ENCODE data around the gene FOXE1. TPM values are rescaled to one million over a fixed set of nuclear protein-coding genes. Genes with fewer than 3 reads are reported as not detected.
A peak's percentile ranks its signal among the peaks of the same experiment; 100 is the strongest.

Gene FOXE1
- total and polyA plus RNA-seq, 5 experiments from 2014 or later: not detected

- no peak overlapping the region for H3K27ac Mint-ChIP-seq
- POLR2A ChIA-PET: no interaction called here
- H3K4me3 Mint-ChIP-seq: no peak overlapping the region
- H3K9me3 Mint-ChIP-seq: no peaks in the 10 kb centered on the region
- ATAC-seq (no peak), DNase-seq (no peak)
- H3K4me1 Mint-ChIP-seq: no peaks in the 10 kb centered on the region
- peaks cover 4 to 17% (median 7%) of the 10 kb centered on the region in 5 donors for H3K27me3 Mint-ChIP-seq
- peaks cover 12 to 28% (median 12%) of the 10 kb centered on the region in 3 donors for H3K36me3 Mint-ChIP-seq
Measured at GRCh38 chr9:97873882-97874281, 20.9 kb downstream of the FOXE1 start.

- H3K36me3 Mint-ChIP-seq: peaks cover 7 to 28% (median 8%) of the 10 kb centered on the region in 3 donors
- POLR2A ChIA-PET: no interaction called here
- DNase-seq: no peak
- H3K27ac Mint-ChIP-seq: peak overlapping the region in 1 of 10 donors; percentile 4
- H3K9me3 Mint-ChIP-seq: peaks cover 0 to 1% (median 0%) of the 10 kb centered on the region in 9 donors
- H3K27me3 Mint-ChIP-seq: peaks cover 0 to 13% (median under 1%) of the 10 kb centered on the region in 5 donors
- ATAC-seq: no peak
- H3K4me1 Mint-ChIP-seq: no peaks in the 10 kb centered on the region
- no peak overlapping the region for H3K4me3 Mint-ChIP-seq
Measured at GRCh38 chr9:97874624-97875023, 21.6 kb downstream of the FOXE1 start.

GRCh38 chr9:97875111-97875510 lies 22.1 kb downstream of the FOXE1 start:
- Mint-ChIP-seq H3K27me3 (peaks cover 0 to 12% (median 0%) of the 10 kb centered on the region in 5 donors), H3K9me3 (peaks cover 0 to 1% (median 0%) of the 10 kb centered on the region in 9 donors), H3K4me1 (no peaks in the 10 kb centered on the region), H3K36me3 (peaks cover 7 to 24% (median 8%) of the 10 kb centered on the region in 3 donors), H3K27ac (peak overlapping the region in 1 of 10 donors; percentile 39), H3K4me3 (no peak overlapping the region)
- no peak for ATAC-seq
- DNase-seq: no peak
- POLR2A ChIA-PET: no interaction called here

- H3K27ac Mint-ChIP-seq: no peak overlapping the region
- DNase-seq (no peak), ATAC-seq (no peak)
- POLR2A ChIA-PET: no interaction called here
- peaks cover 0 to 1% (median 0%) of the 10 kb centered on the region in 9 donors for H3K9me3 Mint-ChIP-seq
- peaks cover 6 to 18% (median 8%) of the 10 kb centered on the region in 3 donors for H3K36me3 Mint-ChIP-seq
- H3K4me3 Mint-ChIP-seq: no peak overlapping the region
- H3K4me1 Mint-ChIP-seq: no peaks in the 10 kb centered on the region
- H3K27me3 Mint-ChIP-seq: peaks cover 0 to 6% (median 0%) of the 10 kb centered on the region in 5 donors
Measured at GRCh38 chr9:97876061-97876460, 23.0 kb downstream of the FOXE1 start.

- peak overlapping the region in 1 of 10 donors; percentile 59 for H3K27ac Mint-ChIP-seq
- POLR2A ChIA-PET: no interaction called here
Measured at GRCh38 chr9:97880336-97880735, 27.3 kb downstream of the FOXE1 start.

GRCh38 chr9:97889941-97890887 lies 37.2 kb downstream of the FOXE1 start:
- no peaks in the 10 kb centered on the region for H3K27me3 Mint-ChIP-seq
- POLR2A ChIA-PET: interaction anchor here (0.5 to 4.0 kb wide), 6 partner anchors 11 to 367 kb away, joined by 3 to 39 read pairs (median 4); partner anchors contain the start of gene TRMO
- peaks cover 4 to 9% (median 7%) of the 10 kb centered on the region in 3 donors for H3K36me3 Mint-ChIP-seq
- peak; percentile 60 to 74 for ATAC-seq
- peaks cover 0 to 22% (median 5%) of the 10 kb centered on the region in 9 donors for H3K9me3 Mint-ChIP-seq
- peak; percentile 17 to 78 (median 58) for DNase-seq
- H3K4me3 Mint-ChIP-seq: no peak overlapping the region
- H3K4me1 Mint-ChIP-seq: peaks cover 3 to 16% (median 8%) of the 10 kb centered on the region in 4 donors
- H3K27ac Mint-ChIP-seq: peak overlapping the region in 7 of 10 donors; percentile 29 to 68 (median 63)

More at GRCh38 chr9:97880336-97880735, 27.3 kb downstream of the FOXE1 start:
- Mint-ChIP-seq H3K4me1 (no peaks in the 10 kb centered on the region), H3K36me3 (peaks cover 0 to 8% (median 6%) of the 10 kb centered on the region in 3 donors), H3K9me3 (peaks cover 0 to 1% (median 0%) of the 10 kb centered on the region in 9 donors), H3K27me3 (peaks cover 0 to 7% (median 0%) of the 10 kb centered on the region in 5 donors), H3K4me3 (no peak overlapping the region)
- DNase-seq: no peak
- no peak for ATAC-seq

GRCh38 chr9:97891736-97892135 lies 38.7 kb downstream of the FOXE1 start:
- no peaks in the 10 kb centered on the region for H3K27me3 Mint-ChIP-seq
- no peak for ATAC-seq
- no peak overlapping the region for H3K4me3 Mint-ChIP-seq
- peaks cover 7 to 11% (median 9%) of the 10 kb centered on the region in 3 donors for H3K36me3 Mint-ChIP-seq
- POLR2A ChIA-PET: interaction anchor here (1.1 to 4.0 kb wide), 3 partner anchors 9 to 30 kb away, joined by 5 to 39 read pairs (median 11); partner anchors contain the start of gene TRMO
- peaks cover 0 to 22% (median 5%) of the 10 kb centered on the region in 9 donors for H3K9me3 Mint-ChIP-seq
- no peak for DNase-seq
- H3K4me1 Mint-ChIP-seq: peaks cover 8 to 22% (median 14%) of the 10 kb centered on the region in 4 donors
- H3K27ac Mint-ChIP-seq: peak overlapping the region in 4 of 10 donors; percentile 35 to 73 (median 36)

GRCh38 chr9:97892421-97892820 lies 39.4 kb downstream of the FOXE1 start:
- no peak for ATAC-seq

GRCh38 chr9:97895211-97895610 lies 42.2 kb downstream of the FOXE1 start:
- Mint-ChIP-seq H3K9me3 (peaks cover 0 to 22% (median 5%) of the 10 kb centered on the region in 9 donors), H3K36me3 (peaks cover 7 to 28% (median 9%) of the 10 kb centered on the region in 3 donors), H3K4me1 (peaks cover 7 to 22% (median 14%) of the 10 kb centered on the region in 4 donors), H3K27me3 (no peaks in the 10 kb centered on the region), H3K27ac (peak overlapping the region in 4 of 10 donors; percentile 3 to 86 (median 62)), H3K4me3 (no peak overlapping the region)
- DNase-seq: no peak
- POLR2A ChIA-PET: interaction anchor here (0.9 to 18.1 kb wide), 3 partner anchors 9 to 27 kb away, joined by 3 to 349 read pairs (median 7); partner anchors contain the start of gene TRMO
- no peak for ATAC-seq

More at GRCh38 chr9:97892421-97892820, 39.4 kb downstream of the FOXE1 start:
- Mint-ChIP-seq H3K4me1 (peaks cover 8 to 24% (median 14%) of the 10 kb centered on the region in 4 donors), H3K27ac (peak overlapping the region in 1 of 10 donors; percentile 73), H3K4me3 (no peak overlapping the region), H3K27me3 (no peaks in the 10 kb centered on the region), H3K9me3 (peaks cover 0 to 22% (median 5%) of the 10 kb centered on the region in 9 donors), H3K36me3 (peaks cover 7 to 15% (median 9%) of the 10 kb centered on the region in 3 donors)
- no peak for DNase-seq
- POLR2A ChIA-PET: interaction anchor here (1.0 kb wide), 1 partner anchor 30 kb away, joined by 3 read pairs; the partner anchor contains the start of gene TRMO

GRCh38 chr9:97895695-97896332 lies 42.8 kb downstream of the FOXE1 start:
- POLR2A ChIA-PET: interaction anchor here (1.8 to 18.1 kb wide), 2 partner anchors 9 to 24 kb away, joined by 7 to 349 read pairs; partner anchors contain the start of gene TRMO
- H3K4me3 Mint-ChIP-seq: no peak overlapping the region
- peak overlapping the region in 8 of 10 donors; percentile 46 to 86 (median 64) for H3K27ac Mint-ChIP-seq
- H3K27me3 Mint-ChIP-seq: no peaks in the 10 kb centered on the region
- ATAC-seq (peak; percentile 30 to 36), DNase-seq (no peak)
- peaks cover 7 to 28% (median 9%) of the 10 kb centered on the region in 3 donors for H3K36me3 Mint-ChIP-seq
- peaks cover 0 to 22% (median 5%) of the 10 kb centered on the region in 9 donors for H3K9me3 Mint-ChIP-seq
- peaks cover 7 to 25% (median 17%) of the 10 kb centered on the region in 4 donors for H3K4me1 Mint-ChIP-seq

- Mint-ChIP-seq H3K27ac (peak overlapping the region in 9 of 10 donors; percentile 28 to 89 (median 63)), H3K4me1 (peaks cover 25 to 61% (median 56%) of the 10 kb centered on the region in 4 donors), H3K4me3 (no peak overlapping the region), H3K36me3 (peaks cover 0 to 32% (median 3%) of the 10 kb centered on the region in 3 donors), H3K9me3 (no peaks in the 10 kb centered on the region), H3K27me3 (no peaks in the 10 kb centered on the region)
- DNase-seq (no peak), ATAC-seq (no peak)
- POLR2A ChIA-PET: interaction anchor here (1.8 to 18.1 kb wide), 2 partner anchors 9 to 20 kb away, joined by 5 to 349 read pairs; partner anchors contain the start of gene TRMO
Measured at GRCh38 chr9:97900103-97900737, 47.2 kb downstream of the FOXE1 start.
